Right lung (tissue), 10 donors: ENCODE results near the gene SNCG. TPM values are rescaled to one million over a fixed set of nuclear protein-coding genes. Genes with fewer than 3 reads are reported as not detected.
"Not testable (repeated sequence)": the region's sequence is repeated elsewhere in the genome, so short reads cannot be mapped to it uniquely, and the experiment has no call there.

Source experiments
- DNase-seq, 2 donors: peaks; one replicate each; pipeline ENCODE4 v3.0.0-alpha.2; 2013
- long read RNA-seq, 8 donors: transcript quantifications; one replicate each; lab custom pipeline, GENCODE V29; 2026
- polyA plus RNA-seq, 5 donors: library from polyadenylated mRNA; unstranded; fragments of 120-200 nt; gene quantifications; one replicate each; pipeline versions ENCODE4 v1.2.1 to v1.2.3, GENCODE V29; 2013; ENCODE audit warnings: inconsistent platforms in 1 of 5, low replicate concordance in 1 of 5; ENCODE audit not compliant: insufficient read length in 5 of 5, insufficient read depth in 1 of 5

The SNCG gene
- 1 to 10 TPM; 4.3 to 5.6 (median 4.7) TPM for polyA plus RNA-seq
- long read RNA-seq, donor 1, partial matches to known transcripts, result 0 of 4 reads
- long read RNA-seq, donor 1, other reads (novel, unspliced or antisense), result 0 of 4 reads
- long read RNA-seq, donor 2, partial matches to known transcripts, result 0 of 1 reads
- long read RNA-seq, donor 2, other reads (novel, unspliced or antisense), result 0 of 1 reads
- long read RNA-seq, donor 3, partial matches to known transcripts, result 0 of 1 reads
- long read RNA-seq, donor 3, other reads (novel, unspliced or antisense), result 0 of 1 reads
- long read RNA-seq, donor 4, result 0 reads
- long read RNA-seq, donor 5, transcript SNCG-202 (5 exons, 701 nt), result major isoform, 6 of 7 reads
- long read RNA-seq, donor 5, partial matches to known transcripts, result 0 of 7 reads
- long read RNA-seq, donor 5, other reads (novel, unspliced or antisense), result 0 of 7 reads
- long read RNA-seq, donor 6, partial matches to known transcripts, result 0 of 2 reads
- long read RNA-seq, donor 6, other reads (novel, unspliced or antisense), result 0 of 2 reads
- long read RNA-seq, donor 7, partial matches to known transcripts, result 0 of 1 reads
- long read RNA-seq, donor 7, other reads (novel, unspliced or antisense), result 0 of 1 reads
- long read RNA-seq, donor 8, result 0 reads

DNA sequence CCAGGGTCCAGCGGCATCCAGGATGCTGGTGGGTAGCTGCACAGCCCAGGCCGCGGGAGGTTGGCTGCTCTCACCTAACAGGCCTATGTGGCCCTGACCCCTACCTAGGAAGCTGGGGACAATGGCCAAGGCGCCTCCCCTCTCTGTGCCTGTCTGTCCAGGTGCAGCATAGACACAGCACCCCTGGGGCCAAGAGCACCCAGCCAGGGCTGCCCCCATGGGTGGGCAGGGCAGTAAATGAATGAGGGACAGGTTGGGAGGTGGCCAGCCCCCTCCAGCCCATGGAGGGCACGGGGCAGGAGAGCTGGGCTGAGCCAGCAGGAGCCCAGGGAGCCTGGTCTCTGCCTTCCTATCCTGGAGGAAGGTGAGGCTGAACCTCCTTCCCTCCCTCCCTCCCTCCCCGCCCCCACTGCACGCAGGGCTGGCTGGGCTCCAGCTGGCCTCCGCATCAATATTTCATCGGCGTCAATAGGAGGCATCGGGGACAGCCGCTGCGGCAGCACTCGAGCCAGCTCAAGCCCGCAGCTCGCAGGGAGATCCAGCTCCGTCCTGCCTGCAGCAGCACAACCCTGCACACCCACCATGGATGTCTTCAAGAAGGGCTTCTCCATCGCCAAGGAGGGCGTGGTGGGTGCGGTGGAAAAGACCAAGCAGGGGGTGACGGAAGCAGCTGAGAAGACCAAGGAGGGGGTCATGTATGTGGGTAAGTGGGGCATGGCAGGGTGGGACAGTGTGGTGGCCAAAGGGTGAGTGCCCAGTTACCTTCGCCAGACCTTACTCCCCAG is at the start of gene SNCG:
SNCG (plus strand) TSS at position 484 of the 785 bp plus-strand sequence; CDS start at position 583, 99 bp downstream.
- DNase-seq, result peak in 1 of 2 donors; percentile 53

DNA sequence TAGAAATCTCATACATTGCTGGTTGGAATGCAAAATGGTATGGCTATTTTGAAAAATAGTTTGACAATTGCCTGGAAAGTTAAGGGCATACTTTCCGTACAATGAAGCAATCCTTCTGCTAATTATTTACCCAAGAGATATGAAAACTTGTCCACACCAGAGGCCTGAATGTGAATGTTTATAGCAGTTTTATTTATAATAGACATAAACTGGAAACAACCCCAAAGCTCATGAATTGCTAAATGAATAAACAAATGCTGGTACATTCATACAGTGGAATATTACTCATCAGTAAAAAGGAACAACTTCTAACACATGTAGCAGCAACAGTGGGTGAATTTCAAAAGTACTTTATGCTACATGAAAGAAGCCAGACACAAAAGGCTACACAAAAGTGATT is 43.7 kb upstream of the SNCG start:
- DNase-seq, result no peak

DNA sequence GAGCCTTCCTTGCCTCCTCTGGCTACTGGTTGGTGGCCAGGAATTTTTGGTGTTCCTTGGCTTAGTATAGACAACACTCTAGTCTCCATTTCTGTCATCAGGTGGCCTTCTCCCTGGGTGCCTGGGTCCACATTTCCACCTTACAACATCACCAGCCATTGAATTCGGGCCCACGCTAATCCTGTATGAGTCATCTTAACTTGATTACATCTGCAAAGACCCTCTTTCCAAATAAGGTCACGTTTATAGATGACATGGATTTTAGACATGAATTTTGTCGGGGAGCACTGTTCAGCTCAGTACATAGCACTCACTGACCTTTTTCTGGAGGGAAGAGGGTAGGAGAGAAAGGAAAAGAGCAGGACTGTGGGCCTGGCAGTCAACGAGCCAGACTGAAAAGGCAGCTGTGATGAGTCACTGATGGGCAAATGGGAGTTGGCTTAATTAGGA is 40.4 kb upstream of the SNCG start:
- no peak for DNase-seq

DNA sequence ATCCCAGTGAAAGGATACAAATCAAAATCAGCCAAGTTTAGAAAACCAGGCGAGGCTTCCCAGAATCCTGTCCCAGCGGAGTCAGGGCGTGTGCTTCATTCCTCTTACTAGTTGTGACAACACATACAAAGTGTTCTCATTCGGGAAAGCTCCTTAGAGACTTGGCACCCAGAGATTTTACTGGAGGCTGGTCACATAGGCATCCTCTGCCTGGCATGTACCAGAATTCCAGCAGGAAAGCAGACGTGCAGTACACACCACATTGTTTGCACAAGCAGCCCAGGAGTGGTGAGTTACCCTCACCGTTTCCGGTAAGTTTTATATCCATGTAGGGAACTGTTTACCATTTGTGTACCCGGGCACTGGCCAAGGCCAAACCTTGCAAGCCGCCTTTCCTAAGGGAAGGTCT is 35.8 kb upstream of the SNCG start:
- DNase-seq, result no peak

DNA sequence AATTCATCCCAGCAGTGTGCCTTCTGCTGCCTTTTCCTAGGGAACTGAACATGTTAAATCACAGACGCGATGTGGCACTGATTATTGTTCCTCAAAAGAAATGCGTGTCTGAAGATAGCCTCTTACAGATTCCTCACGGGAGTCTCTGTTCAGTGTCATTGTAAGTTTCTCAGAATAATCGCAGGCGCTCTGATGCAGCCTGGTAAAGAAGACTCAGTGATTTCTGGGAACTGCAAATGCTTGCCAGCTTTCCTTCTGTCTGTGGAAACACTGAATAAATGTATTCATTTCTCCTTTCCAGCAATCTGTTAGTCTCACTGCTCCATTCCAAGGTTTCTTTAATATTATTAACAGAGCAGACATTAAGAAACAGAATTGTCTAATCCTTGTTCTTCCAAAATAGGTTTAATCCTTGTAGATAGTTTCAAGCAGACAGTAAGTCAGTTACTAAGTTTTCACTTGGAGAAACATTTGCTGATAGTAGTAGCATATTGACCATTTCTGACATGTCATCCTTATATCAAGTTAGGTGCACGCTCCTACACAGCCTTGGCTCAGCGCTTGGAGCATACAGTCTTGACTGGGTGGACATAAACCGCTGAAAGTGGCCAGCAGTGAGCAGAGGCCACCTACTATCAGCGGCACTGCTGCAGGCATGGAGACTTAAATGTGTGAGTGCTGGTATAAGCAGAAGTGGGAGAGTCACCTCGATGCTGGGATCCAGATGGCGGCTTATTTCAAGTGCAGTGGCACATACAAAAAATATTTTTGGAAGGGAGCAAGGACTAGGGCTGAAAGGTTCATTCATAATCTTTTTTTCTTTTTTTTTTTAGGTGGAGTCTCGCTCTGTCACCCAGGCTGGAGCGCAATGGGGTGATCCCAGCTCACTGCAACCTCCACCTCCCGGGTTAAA is 28.7 kb upstream of the SNCG start:
- DNase-seq, result no peak

DNA sequence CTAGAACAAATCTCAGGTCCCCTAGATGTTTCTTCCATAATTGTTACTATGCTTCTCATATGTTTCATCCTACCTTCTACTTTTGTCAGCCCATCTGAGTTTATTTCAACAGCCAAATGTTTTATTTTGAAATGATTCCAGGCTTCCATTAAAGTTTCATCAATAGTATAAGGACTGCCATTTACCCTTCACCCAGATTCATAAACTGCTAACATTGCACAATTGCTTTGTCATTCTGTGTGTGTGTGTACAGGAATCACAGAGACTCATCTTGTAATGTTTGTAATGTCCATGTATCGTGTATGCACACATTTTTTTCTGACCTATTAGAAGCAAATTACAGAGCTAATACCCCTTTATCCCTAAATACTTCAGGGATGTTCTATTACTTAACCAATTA is 26.5 kb upstream of the SNCG start:
- DNase-seq, result no peak

DNA sequence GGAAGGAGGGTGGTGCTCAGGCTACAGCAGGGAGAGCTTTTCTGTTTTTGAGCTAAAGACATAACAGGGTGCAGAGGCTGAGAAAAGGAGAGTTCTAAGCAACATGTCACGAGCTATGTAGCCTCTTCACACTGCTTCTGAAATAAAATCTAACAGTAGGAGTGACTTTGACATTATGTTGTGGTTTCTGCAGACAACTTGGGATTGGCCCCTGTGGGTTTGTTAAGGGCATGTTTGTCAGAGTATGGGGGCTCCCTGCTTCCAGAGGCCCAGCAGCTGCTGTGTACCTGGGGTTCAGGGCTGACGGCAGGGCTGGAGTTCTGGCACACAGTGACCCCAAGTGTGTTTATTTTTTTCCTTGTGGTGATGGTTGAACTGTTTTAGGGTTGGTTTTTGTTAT is 25.7 kb upstream of the SNCG start:
- DNase-seq, result no peak

DNA sequence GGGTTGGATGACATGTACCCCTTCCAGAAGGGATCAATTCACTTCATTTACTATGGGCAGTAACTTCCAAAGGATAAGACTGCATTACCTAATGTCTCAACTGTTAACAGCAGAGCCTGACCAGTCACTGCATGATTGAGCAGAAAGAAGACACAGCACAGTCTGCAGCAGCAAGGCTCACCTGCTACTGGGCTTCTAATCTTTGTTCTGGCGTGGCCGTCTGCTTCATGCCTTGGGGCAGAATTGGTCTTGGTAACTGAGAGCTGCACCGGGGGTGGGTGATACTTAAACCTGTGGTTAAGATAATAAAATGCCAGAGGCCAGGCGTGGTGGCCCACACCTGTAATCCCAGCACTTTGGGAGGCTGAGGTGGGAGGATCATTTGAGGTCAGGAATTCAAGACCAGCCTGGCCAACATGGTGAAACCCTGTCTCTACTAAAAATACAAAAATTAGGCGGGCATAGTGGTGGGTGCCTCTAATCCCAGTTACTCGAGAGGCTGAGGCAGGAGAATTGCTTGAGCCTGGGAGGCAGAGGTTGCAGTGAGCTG is 24.2 kb upstream of the SNCG start:
- not testable (repeated sequence) for DNase-seq

DNA sequence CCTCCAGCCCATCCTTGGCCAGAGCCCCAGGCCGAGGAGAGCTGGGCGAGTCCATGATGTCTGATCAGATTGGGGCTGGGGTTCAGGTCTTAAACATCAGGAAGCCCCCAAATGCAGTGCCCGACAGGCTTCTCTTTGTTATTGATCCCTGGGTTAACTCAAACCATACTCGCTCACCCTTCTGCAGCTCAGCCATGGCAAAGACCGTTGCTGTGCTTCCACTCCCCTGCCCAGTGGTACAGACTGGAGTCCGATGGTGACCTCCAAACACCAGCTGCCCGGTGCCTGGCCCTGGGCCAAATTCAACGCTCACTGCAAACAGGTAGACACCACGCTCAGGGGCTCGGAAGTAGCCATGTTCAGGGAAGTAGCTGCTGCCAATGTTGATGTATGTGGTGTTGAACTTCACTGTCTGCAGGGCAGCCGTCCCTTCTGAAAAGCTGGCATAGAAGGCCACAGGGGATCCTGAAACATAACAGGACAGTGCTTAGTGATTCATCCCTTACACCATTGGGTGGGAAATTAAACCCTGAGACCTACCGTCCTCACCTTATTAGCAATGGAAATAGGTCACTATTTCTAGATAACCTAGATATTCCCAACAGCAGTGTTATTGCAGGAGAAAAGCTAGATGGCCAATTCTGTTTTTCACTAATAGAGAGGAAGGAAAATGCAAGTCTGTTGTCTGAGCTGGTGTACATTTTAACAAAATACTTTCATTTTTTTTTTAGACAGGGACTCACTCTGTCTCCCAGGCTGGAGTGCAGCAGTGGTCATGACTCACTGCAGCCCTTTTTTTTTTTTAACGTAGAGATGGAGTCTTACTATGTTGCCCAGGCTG is 21.5 kb upstream of the SNCG start:
- no peak for DNase-seq

DNA sequence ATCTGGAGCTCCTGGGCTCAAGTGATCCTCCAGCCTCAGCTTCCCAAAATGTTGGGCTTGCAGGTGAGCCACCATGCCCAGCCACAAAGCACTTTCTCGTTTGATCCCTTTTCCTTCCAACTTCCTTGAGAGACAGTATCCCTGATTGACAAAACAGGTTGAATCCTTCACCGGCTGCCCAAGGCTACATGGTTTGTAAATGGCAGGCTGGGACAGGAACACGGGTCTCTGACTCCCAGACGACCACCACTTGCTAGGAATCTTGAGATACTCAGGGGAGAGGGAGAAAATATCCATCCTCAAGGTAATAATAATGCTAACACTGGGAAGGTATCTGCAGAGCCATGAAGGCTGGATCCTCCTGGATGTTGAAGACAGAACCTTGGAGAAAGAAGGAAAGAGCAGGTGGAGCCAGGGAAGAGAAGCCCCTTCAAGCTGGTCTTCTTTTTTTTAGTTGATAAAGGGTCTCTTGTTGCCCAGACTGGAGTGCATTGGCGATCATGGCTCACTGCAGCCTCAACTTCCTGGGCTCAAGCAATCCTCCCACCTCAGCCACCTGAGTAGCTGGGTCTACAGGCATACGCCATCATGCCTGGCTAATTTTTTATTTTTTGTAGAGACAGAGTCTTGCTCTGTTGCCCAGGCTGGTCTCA is 20.8 kb upstream of the SNCG start:
- DNase-seq, result no peak

DNA sequence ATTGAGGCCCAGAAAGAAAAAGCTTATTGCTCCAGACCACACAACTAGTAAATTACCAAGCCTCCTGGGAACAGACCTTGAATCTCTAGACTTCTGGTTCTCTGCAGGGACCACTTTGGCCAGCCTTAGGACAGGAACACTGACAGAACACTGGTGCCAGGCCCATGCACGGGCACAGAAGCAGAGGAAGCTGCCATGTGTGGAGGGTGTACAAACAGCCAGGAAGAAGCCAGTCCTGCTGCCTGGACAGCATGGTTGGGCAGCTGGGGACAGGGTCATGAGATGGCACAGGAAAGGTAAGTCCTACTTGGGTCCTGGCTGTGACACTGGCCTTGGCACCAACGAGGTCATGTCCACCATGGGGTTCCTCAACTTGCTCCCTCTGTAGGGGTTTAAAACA is 20.1 kb upstream of the SNCG start:
- DNase-seq, result no peak

DNA sequence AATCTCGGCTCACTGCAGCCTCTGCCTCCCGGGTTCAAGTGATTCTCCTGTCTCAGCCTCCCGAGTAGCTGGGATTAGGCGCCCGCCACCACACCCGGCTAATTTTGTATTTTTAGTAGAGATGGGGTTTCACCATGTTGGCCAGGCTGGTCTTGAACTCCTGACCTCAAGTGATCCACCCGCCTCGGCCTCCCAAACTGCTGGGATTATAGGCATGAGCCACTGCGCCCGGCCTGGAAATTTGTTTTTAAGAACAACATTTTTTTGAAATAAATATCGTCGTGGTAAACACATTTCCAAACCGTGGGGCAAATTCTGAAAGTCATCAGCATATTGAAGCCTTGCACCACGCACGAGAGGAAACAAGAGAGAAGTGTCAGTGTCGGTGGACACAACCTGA is 18.3 kb upstream of the SNCG start:
- not testable (repeated sequence) for DNase-seq

DNA sequence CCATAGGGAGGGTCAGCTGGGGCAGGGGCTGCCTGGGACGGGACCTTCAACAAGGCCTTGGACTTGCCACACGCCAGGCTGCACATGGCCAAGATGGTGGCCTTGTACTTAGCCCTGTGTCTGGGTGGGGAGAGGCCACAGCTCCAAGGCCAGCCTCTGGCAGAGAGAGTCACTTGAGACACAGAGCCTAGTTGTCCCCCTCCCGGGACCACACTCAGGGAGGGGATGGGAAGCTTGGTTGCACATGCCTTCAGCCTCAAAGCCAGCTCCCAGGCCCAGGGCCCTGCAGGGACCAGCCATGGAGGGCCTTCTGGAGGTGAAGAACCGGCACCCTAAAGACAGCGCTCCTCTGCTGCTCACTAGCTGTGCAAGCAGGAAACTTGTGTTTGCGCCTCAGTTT is 17.7 kb upstream of the SNCG start:
- DNase-seq, result no peak

DNA sequence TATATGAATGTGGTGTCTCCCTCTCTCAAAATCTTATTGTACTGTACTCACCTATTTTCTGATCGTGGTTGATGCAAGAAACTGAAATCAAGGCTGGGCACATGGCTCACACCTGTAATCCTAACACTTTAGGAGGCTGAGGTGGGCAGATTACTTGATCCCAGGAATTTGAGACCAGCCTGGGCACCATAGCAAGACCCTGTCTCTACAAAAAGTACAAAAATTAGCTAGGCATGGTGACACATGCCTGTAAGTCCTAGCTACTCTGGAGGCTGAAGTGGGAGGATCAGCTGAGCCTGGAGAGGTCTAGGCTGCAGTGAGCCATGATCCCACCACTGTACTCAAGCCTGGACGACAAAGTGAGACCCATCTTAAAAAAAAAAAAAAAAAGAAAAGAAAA is 17.0 kb upstream of the SNCG start:
- DNase-seq, result no peak

DNA sequence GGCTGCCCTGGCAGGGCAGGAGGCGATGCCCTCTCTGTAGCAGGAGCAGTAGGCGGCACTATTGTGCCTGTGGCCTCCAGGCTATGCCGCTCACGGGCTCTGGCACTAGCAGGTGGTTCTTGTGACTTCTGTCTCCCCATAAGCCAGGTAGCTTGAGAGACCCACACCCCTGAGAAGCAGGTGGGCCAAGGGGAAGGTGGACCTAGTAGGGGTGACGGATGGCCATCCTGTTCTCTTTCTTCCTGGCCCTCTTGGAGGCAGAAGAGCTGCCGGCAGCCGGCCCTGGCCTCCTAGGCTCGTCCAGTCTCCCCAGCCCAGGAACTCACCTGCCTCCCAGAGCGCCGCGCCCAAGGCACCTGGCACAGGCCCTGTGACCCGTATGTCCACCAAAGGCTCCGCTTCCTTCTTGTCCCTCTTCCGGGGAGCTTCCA is 16.4 kb upstream of the SNCG start:
- DNase-seq, result no peak

DNA sequence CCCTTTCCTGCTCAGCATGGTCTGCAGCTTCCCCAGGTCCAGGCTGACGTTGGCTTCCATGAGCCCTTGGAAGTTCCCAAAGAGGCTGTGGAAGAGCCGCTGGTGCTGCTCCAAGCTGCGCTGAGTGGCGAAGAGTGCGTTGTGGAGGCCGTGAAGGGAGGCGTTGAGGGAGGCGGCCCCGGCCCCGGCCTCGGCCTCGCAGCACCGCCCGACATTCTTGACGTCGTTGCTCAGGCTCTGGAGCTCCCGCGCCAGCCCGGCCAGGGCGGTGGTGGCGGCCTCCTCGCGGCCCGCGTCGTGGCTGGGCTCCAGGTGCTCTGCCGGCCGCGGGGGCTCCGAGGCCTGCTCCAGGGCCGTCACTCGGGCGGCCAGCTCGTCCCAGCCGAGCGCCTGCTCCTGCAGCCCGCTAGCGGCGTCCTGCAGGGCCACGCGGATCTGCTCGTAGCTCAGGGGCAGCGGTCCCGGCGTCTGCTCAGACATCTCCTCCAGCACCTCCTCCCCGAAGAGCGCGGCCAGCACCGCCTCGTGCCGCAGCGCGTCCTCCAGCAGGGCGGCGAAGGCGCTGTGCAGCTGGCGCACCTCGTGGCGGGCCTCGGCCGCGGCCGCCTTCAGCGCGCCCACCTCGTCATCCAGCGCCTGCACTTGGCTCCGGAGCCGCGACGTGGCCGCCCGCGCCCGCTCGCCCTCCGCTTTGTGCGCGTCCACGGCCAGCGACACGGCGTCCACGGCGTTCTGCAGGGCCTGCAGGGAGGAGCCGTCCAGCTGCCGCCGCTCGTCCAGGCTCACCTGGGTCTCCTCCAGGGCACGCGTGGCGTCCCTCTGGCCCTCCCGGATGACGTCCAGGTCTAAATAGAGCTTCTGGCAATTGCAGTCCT is 15.7 kb upstream of the SNCG start:
- no peak for DNase-seq

DNA sequence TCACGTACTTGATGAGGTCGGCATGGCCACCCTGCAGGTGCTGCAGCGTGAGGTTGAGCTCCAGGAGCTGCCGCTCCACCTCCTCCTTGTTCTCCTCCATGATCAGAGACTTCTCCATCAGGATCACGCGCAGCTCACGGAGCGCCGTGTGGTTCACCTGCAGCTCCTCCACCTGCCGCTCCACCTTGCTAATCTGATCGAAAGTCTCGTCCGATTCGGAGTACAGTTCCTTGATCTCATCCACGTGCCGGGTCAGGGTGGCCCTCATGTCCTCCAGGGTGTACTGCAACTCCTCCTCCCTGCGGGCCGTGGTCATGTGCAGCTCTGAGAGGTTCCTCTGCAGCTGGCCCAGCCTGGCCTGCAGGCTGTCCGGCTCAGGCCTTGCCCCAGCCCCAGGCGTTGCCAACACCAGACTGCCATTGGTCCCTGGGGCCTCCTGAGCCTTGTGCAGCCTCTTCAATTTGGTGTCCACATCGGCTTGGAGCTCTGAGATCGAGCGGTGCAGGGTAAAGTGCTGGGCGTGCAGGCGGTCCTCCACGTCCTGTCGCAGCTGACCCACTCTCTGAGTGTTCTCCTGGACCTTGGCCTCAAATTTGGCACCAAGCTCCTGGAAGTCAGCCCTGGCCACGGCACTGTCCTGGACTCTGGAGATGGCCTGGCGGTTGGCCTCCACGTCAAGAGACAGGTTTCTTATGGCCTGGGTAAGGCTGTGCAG is 14.9 kb upstream of the SNCG start:
- no peak for DNase-seq

DNA sequence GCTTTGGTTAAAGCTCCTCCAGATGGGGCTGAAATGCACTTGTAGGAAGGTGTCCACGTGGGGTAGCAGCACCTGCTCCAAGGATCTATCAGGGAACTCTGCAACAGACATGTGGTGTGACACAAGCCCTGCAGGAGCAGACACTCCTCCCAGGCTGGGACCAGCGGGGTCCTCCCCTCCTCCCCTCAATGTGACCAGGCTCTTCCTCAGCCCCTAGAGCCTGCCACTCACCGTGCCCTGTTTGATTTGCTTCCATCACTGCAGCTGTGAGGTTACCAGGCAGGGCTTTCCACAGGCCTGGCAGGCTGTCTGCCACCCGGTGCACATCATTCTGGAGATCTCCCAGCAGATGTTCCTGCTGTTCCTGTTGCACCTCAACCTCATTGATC is 14.4 kb upstream of the SNCG start:
- no peak for DNase-seq
